IMR-90 (cell line): ENCODE data around the gene RASSF5. TPM values are rescaled to one million over a fixed set of nuclear protein-coding genes. Genes with fewer than 3 reads are reported as not detected.

Experiments
- ATAC-seq: fragments of 200-7000 bp; cut with Tn5 transposase; 2 replicates; pipeline ENCODE4 v1.9.1; 2020; ENCODE audit warnings: low read depth, mild to moderate bottlenecking, moderate library complexity
- BruUV-seq: library from RNA; stranded (reverse); fragments of 400-500 nt; replicated peaks from 2 replicates; lab custom pipeline; 2021; lab: Mats Ljungman, UMichigan
- CTCF ChIA-PET: fragments of 300-600 bp; formaldehyde crosslinking; extraction: SDS; loops from one replicate; lab custom pipeline; 2021; ENCODE audit warnings: antibody characterized with exemption; lab: Yijun Ruan, JAX
- POLR2A ChIA-PET: fragments of 300-600 bp; sonication (Branson Sonifier 250); formaldehyde crosslinking; loops from one replicate; lab custom pipeline; 2022; ENCODE audit warnings: antibody characterized with exemption; ENCODE audit not compliant: unreplicated experiment; lab: Charles Lee
- DNase-seq: peaks from one replicate; pipeline ENCODE4 v3.0.0; 2013
- H2AFZ ChIP-seq: replicated peaks from 2 replicates; pipeline ENCODE3; 2013; ENCODE audit warnings: low read length, mild to moderate bottlenecking; ENCODE audit not compliant: poor library complexity
- H2AK5ac ChIP-seq: 2 replicates; pipeline ENCODE4 v1.6.1; 2013; ENCODE audit warnings: low read depth, low read length, inconsistent platforms
- H2AK9ac ChIP-seq: replicated peaks from 2 replicates; pipeline ENCODE3; 2013; ENCODE audit warnings: mild to moderate bottlenecking, low read depth, low read length, moderate library complexity; ENCODE audit not compliant: poor library complexity
- H2BK120ac ChIP-seq: 2 replicates; pipeline ENCODE4 v1.6.1; 2013; ENCODE audit warnings: low read depth, low read length, inconsistent platforms
- H2BK15ac ChIP-seq: 3 replicates; pipeline ENCODE4 v1.6.1; 2013; ENCODE audit warnings: low read depth, low read length, inconsistent platforms
- H2BK20ac ChIP-seq: 2 replicates; pipeline ENCODE4 v1.6.1; 2013; ENCODE audit warnings: low read depth, mild to moderate bottlenecking, inconsistent platforms, low read length, moderate library complexity
- H2BK5ac ChIP-seq: 2 replicates; pipeline ENCODE4 v1.6.1; 2013; ENCODE audit warnings: mild to moderate bottlenecking, low read depth, low read length, inconsistent platforms; ENCODE audit not compliant: poor library complexity, severe bottlenecking
- H3K14ac ChIP-seq: replicated peaks from 2 replicates; pipeline ENCODE4 v1.6.1; 2013; ENCODE audit warnings: low read depth, low read length, inconsistent platforms
- H3K18ac ChIP-seq: 2 replicates; pipeline ENCODE4 v1.6.1; 2013; ENCODE audit warnings: low read depth, low read length, control low read depth
- H3K23ac ChIP-seq: 2 replicates; pipeline ENCODE4 v1.6.1; 2013; ENCODE audit warnings: low read depth, low read length, inconsistent platforms
- H3K27ac ChIP-seq: 2 replicates; pipeline ENCODE4 v1.5.1; 2013; ENCODE audit warnings: mild to moderate bottlenecking, control low read depth, low read length; ENCODE audit not compliant: insufficient read depth
- H3K27me3 ChIP-seq: 2 replicates; pipeline ENCODE4 v1.6.1; 2013; ENCODE audit warnings: low read length; ENCODE audit not compliant: control insufficient read depth, insufficient read depth
- H3K36me3 ChIP-seq: 2 replicates; pipeline ENCODE4 v1.6.1; 2013; ENCODE audit warnings: low read length, mixed read lengths; ENCODE audit not compliant: control insufficient read depth, insufficient read depth
- H3K4ac ChIP-seq: 2 replicates; pipeline ENCODE4 v1.6.1; 2013; ENCODE audit warnings: low read depth, low read length, inconsistent platforms
- H3K4me1 ChIP-seq: 2 replicates; pipeline ENCODE4 v1.6.1; 2013; ENCODE audit warnings: low read length, mixed read lengths; ENCODE audit not compliant: control insufficient read depth, insufficient read depth
- H3K4me2 ChIP-seq: 2 replicates; pipeline ENCODE4 v1.6.1; 2013; ENCODE audit warnings: low read depth, mild to moderate bottlenecking, control low read depth, low read length, moderate library complexity
- H3K4me3 ChIP-seq: 2 replicates; pipeline ENCODE4 v1.5.1; 2013; ENCODE audit warnings: low read depth, mild to moderate bottlenecking, control low read depth, low read length, moderate library complexity; ENCODE audit not compliant: insufficient read depth
- H3K56ac ChIP-seq: 2 replicates; pipeline ENCODE4 v1.6.1; 2013; ENCODE audit warnings: low read length, inconsistent platforms; ENCODE audit not compliant: insufficient read depth; ENCODE audit errors: extremely low read depth
- H3K79me1 ChIP-seq, 2 experiments: 2 replicates each; pipeline ENCODE4 v1.6.1; 2013; ENCODE audit warnings: low read length in 2 of 2, inconsistent platforms in 1 of 2, low read depth in 1 of 2
- H3K9ac ChIP-seq: 2 replicates; pipeline ENCODE4 v1.6.1; 2013; ENCODE audit warnings: low read depth, low read length, control low read depth
- H3K9me1 ChIP-seq: 2 replicates; pipeline ENCODE4 v1.6.1; 2013; ENCODE audit warnings: low read length, inconsistent platforms; ENCODE audit not compliant: insufficient read depth
- H3K9me3 ChIP-seq: 2 replicates; pipeline ENCODE4 v1.6.1; 2013; ENCODE audit warnings: low read length; ENCODE audit not compliant: control insufficient read depth, insufficient read depth
- H4K20me1 ChIP-seq: 2 replicates; pipeline ENCODE4 v1.6.1; 2013; ENCODE audit warnings: low read length, inconsistent platforms; ENCODE audit not compliant: insufficient read depth
- H4K5ac ChIP-seq: 2 replicates; pipeline ENCODE4 v1.6.1; 2013; ENCODE audit warnings: mild to moderate bottlenecking, low read depth, low read length, control low read depth
- H4K8ac ChIP-seq, 2 experiments: 2 replicates each; pipeline ENCODE4 v1.6.1; 2013; ENCODE audit warnings: low read depth in 2 of 2, low read length in 2 of 2, control low read depth in 1 of 2, inconsistent platforms in 1 of 2
- H4K91ac ChIP-seq: 2 replicates; pipeline ENCODE4 v1.6.1; 2013; ENCODE audit warnings: low read depth, low read length, inconsistent platforms; ENCODE audit not compliant: insufficient read depth
- BHLHE40 ChIP-seq: fragments of 150-350 bp; IDR thresholded peaks from 2 replicates; pipeline ENCODE4 v1.6.1; 2016; ENCODE audit warnings: mild to moderate bottlenecking, low read depth, low read length
- CEBPB ChIP-seq: IDR thresholded peaks from 2 replicates; pipeline ENCODE4 v1.6.1; 2012; ENCODE audit warnings: low read depth, low read length, improper control_type of control experiment
- CHD1 ChIP-seq: IDR thresholded peaks from 2 replicates; pipeline ENCODE4 v1.6.1; 2012; ENCODE audit warnings: low read depth, low read length, improper control_type of control experiment
- ELK1 ChIP-seq: fragments of 150-350 bp; IDR thresholded peaks from 2 replicates; pipeline ENCODE4 v1.6.1; 2016; ENCODE audit warnings: low read depth, mild to moderate bottlenecking, low read length, moderate library complexity, borderline replicate concordance
- FOS ChIP-seq: fragments of 150-350 bp; IDR thresholded peaks from 2 replicates; pipeline ENCODE4 v1.6.1; 2016; ENCODE audit warnings: low read depth, low read length
- MAFK ChIP-seq: IDR thresholded peaks from 2 replicates; pipeline ENCODE4 v1.6.1; 2012; ENCODE audit warnings: low read depth, low read length, improper control_type of control experiment
- MAZ ChIP-seq: IDR thresholded peaks from 2 replicates; pipeline ENCODE4 v1.6.1; 2012; ENCODE audit warnings: low read depth, mild to moderate bottlenecking, low read length, improper control_type of control experiment, moderate library complexity, borderline replicate concordance
- MXI1 ChIP-seq: IDR thresholded peaks from 2 replicates; pipeline ENCODE4 v1.6.1; 2012; ENCODE audit warnings: low read depth, mild to moderate bottlenecking, low read length, moderate library complexity, borderline replicate concordance
- NFE2L2 ChIP-seq: fragments of 150-350 bp; IDR thresholded peaks from 2 replicates; pipeline ENCODE4 v1.6.1; 2016; ENCODE audit warnings: low read depth, mild to moderate bottlenecking, low read length
- POLR2A ChIP-seq: IDR thresholded peaks from 2 replicates; pipeline ENCODE4 v1.6.1; 2012; ENCODE audit warnings: mild to moderate bottlenecking, low read depth, low read length
- RAD21 ChIP-seq: IDR thresholded peaks from 2 replicates; pipeline ENCODE4 v1.6.1; 2012; ENCODE audit warnings: low read length, improper control_type of control experiment
- RCOR1 ChIP-seq: IDR thresholded peaks from 2 replicates; pipeline ENCODE4 v1.6.1; 2012; ENCODE audit warnings: mild to moderate bottlenecking, low read length, improper control_type of control experiment; ENCODE audit not compliant: insufficient replicate concordance
- RFX5 ChIP-seq: IDR thresholded peaks from 2 replicates; pipeline ENCODE4 v1.8.0; 2012; ENCODE audit warnings: low read depth, mild to moderate bottlenecking, low read length, moderate library complexity
- SMC3 ChIP-seq: fragments of 150-350 bp; IDR thresholded peaks from 2 replicates; pipeline ENCODE4 v1.6.1; 2016; ENCODE audit warnings: low read depth, mild to moderate bottlenecking, antibody characterized with exemption, low read length, moderate library complexity
- USF2 ChIP-seq: fragments of 150-350 bp; IDR thresholded peaks from 2 replicates; pipeline ENCODE4 v1.6.1; 2017; ENCODE audit warnings: mild to moderate bottlenecking, antibody characterized with exemption, low read length, low read depth
- WGBS, 2 experiments: methylation state at CpG; one replicate each; pipeline versions ENCODE4 v1.1.5 to v1.1.7; 2013; ENCODE audit warnings: missing lambda C conversion rate in 2 of 2; ENCODE audit not compliant: insufficient read length in 1 of 2; ENCODE audit errors: extremely low coverage in 2 of 2; 5-methylcytosine and 5-hydroxymethylcytosine counted together
- dilution Hi-C: fragments of 300-500 bp; cut with HindIII; formaldehyde crosslinking; loops from one replicate; pipeline ENCODE4 v1.14.3; 2018; ENCODE audit warnings: low sequenced_read_pairs; ENCODE audit not compliant: unreplicated experiment
- in situ Hi-C: fragments of 300-500 bp; cut with MboI; formaldehyde crosslinking; loops from 3 replicates; pipeline ENCODE4 v1.14.3; 2019; ENCODE audit warnings: low sequenced_read_pairs, inconsistent platforms, mixed read lengths
- intact Hi-C: fragments of 100-400 bp; cut with micrococcal nuclease; formaldehyde crosslinking; loops from 2 replicates; pipeline ENCODE4 v1.10.0; 2022
- polyA plus RNA-seq, 3 experiments: library from polyadenylated mRNA; depleted of rRNA; stranded (reverse); fragments of >200 nt; gene quantifications; 2 replicates each; pipeline ENCODE4 v1.2.3, GENCODE V29; 2012; ENCODE audit warnings: low replicate concordance in 1 of 3
- total RNA-seq: library from RNA; depleted of rRNA; stranded (reverse); fragments of >200 nt; gene quantifications from 2 replicates; pipeline ENCODE4 v1.2.3, GENCODE V29; 2012
- TF ChIP-seq, protein P1 (sequence below): conservative IDR thresholded peaks from 2 replicates; pipeline ENCODE4 v1.5.1; 2012; ENCODE audit warnings: mild to moderate bottlenecking, low read depth, low read length, improper control_type of control experiment

The RASSF5 gene
- total and polyA plus RNA-seq, 2 of the 4 experiments (the other 2 are of a cell fraction), result 0.18 to 1.1 TPM

GRCh38 chr1:206514813-206515387 lies 7.6 kb downstream of the RASSF5 start:
- Histone ChIP-seq H3K4me1 (peaks cover 15% of the 10 kb centered on the region), H2AFZ (no peak overlapping the region), H2AK9ac (no peak overlapping the region), H3K9me3 (no peaks in the 10 kb centered on the region), H2BK20ac (peak overlapping the region; percentile 42; the same call in 1 of the 2 replicates), H3K56ac (no peak overlapping the region), H3K27ac (no peak overlapping the region), H3K36me3 (no peaks in the 10 kb centered on the region), H4K91ac (no peak overlapping the region), H4K8ac (no peak overlapping the region), H2AK5ac (no peak overlapping the region), H3K79me1 (peaks cover 0 to 7% of the 10 kb centered on the region in 2 experiments; a peak in 1 of 4 replicates), H3K4ac (no peak overlapping the region), H3K18ac (no peak overlapping the region), H4K20me1 (no peaks in the 10 kb centered on the region), H3K4me2 (no peak overlapping the region), H3K14ac (no peak overlapping the region), H3K4me3 (no peak overlapping the region), H3K27me3 (peaks cover under 1% of the 10 kb centered on the region; the same call in 1 of the 2 replicates), H3K9me1 (peaks cover 10% of the 10 kb centered on the region; the same call in 1 of the 2 replicates), H2BK5ac (no peak overlapping the region), H3K9ac (no peak overlapping the region), H4K5ac (no peak overlapping the region), H3K23ac (no peak overlapping the region), H2BK120ac (no peak overlapping the region), H2BK15ac (no peak overlapping the region)
- in situ Hi-C loops, result no loop called here
- dilution Hi-C loops, result no loop called here
- no peak for ATAC-seq
- POLR2A ChIA-PET, result no interaction called here
- CTCF ChIA-PET, result interaction anchor here (1.1 kb wide), 1 partner anchor 13 kb away, joined by 3 read pairs; no protein-coding TSS in a partner anchor
- WGBS, 2 experiments, result 79% methylated on average over 3 of the region's 5 CpGs; no CpG with 5 or more reads in 1 of the 2 experiments
- BruUV-seq, result no TSS peak
- no peak for DNase-seq
- TF ChIP-seq CHD1 (no peak), RFX5 (no peak), USF2 (no peak), MAFK (no peak), MAZ (no peak), RAD21 (no peak), RCOR1 (no peak), ELK1 (no peak), MXI1 (no peak), NFE2L2 (no peak), BHLHE40 (no peak), CEBPB (no peak), SMC3 (no peak), FOS (no peak), POLR2A (no peak)
- TF ChIP-seq, protein P1, sequence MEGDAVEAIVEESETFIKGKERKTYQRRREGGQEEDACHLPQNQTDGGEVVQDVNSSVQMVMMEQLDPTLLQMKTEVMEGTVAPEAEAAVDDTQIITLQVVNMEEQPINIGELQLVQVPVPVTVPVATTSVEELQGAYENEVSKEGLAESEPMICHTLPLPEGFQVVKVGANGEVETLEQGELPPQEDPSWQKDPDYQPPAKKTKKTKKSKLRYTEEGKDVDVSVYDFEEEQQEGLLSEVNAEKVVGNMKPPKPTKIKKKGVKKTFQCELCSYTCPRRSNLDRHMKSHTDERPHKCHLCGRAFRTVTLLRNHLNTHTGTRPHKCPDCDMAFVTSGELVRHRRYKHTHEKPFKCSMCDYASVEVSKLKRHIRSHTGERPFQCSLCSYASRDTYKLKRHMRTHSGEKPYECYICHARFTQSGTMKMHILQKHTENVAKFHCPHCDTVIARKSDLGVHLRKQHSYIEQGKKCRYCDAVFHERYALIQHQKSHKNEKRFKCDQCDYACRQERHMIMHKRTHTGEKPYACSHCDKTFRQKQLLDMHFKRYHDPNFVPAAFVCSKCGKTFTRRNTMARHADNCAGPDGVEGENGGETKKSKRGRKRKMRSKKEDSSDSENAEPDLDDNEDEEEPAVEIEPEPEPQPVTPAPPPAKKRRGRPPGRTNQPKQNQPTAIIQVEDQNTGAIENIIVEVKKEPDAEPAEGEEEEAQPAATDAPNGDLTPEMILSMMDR, result no peak
- intact Hi-C loops, result no loop called here
